ENCODE results near the gene CTNNA1.

The CTNNA1 gene

DNA sequence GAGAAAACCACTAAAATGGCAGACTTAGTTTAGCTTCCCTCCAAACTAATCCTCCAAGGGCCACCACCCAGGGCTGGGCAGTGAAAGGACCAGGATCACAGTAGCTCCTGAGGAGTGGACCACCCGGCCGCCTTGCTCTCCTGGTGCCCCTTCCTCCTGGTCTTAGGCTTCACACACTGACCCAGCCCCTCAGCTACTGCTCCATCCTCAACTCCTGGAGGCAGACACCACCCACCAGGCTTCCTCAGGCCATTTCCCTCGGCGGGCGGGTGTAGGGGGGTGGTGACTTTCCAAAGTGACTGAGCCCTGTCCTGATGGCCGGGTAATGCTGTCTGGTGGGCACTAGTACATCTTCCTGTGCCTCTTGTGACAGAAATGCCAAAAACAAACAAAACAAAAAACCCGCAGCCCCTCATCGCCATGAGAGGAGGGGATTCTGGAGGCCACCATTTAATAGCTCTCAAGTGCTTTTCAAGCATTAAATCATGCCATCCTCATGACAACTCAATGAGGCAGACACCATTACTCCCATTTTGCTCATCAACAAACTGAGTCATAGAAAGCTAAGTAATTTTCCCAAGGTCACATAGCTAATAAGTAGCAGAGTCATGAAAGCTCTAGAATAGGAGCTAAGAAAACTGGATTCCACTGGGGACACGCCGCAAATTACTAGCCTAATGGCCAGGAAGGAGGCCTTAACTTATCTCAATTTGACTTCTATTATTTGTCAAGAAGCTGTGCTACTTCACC lies 213.2 kb downstream of the CTNNA1 start:
- DNase-seq (ENCODE audit: low spot score), result no peak

DNA sequence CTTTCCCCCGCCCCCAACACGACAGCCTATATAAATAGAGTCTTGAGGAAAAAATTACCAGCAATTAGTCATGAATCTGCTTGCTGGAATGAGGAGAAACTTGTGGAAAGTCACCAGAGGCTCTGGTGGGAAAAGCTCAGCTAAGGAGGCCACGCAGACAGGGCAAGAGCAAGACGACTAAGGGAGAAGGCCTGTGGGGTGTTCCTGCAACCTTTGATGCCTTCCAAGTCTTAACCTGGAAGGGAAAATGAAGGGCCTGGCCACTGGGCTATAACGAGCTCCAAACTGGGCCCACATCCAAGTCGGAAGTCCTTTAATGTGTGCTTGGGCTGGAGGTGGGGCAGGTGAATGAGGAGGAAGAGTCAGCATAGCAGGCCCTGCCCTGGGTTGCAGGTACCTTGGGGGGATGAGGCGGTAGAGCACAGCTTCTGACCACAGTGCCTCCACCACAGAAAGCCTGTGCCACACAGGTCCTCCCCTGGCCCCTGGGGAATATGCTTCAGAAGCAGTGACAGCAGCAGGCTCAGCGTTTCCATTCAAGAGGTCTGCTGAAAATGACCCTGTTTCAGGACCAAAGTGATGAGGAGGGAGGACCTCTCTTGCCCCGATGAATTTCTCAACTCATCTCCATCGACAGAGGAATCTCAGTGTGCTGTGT lies 214.7 kb downstream of the CTNNA1 start:
- no peak for DNase-seq (ENCODE audit: low spot score)

DNA sequence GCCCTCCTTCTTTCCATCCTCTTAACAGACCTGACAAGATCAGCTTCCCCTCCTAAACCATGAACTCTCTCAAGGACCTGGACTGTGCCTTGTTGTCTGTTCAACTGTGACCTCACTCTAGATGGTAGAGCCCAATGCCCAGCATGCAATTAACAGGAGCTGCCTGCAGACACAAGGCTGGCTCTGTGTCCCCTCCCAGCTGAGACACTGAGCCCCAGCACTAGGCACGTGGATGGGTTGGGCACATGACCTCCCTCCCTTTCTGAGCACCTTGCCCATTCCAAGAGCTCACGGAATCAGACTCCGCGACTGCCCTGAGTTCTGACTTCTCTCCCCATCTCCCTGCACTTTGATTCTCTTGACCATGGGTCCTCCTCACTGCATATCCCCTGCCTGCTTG lies 215.4 kb downstream of the CTNNA1 start:
- DNase-seq (ENCODE audit: low spot score), result peak; percentile 52

DNA sequence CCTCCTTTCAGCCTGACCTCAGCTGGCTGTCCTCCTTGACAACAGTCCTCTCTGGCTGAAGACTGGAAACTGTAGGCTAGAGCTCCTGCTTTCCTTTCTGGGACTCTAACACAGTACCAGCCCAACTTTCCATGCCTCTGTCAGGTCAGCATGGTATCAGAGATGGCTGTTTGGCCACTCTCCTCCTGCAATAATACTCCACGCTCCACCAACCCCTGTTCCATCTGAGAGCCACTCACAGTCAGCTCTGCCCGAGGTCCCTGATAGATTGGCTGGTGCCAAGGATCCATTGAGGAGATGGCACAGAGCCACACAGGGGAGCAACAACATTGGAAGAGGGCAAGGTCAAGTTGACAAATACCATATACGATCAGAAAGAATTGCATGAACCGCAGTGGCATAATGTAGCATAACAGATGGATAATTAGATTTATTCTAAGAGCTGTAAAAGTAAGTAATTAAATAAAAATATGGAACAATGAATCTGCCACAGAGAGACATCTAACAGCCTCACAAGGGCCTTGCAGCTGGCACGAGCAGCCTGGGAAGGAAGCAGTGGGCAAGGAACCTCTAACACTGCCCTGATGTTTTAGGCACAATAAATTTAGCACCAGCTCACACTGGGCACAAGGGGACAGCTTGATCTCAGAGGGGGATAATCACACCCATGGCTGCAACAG lies 216.2 kb downstream of the CTNNA1 start:
- no peak for DNase-seq (ENCODE audit: low spot score)

DNA sequence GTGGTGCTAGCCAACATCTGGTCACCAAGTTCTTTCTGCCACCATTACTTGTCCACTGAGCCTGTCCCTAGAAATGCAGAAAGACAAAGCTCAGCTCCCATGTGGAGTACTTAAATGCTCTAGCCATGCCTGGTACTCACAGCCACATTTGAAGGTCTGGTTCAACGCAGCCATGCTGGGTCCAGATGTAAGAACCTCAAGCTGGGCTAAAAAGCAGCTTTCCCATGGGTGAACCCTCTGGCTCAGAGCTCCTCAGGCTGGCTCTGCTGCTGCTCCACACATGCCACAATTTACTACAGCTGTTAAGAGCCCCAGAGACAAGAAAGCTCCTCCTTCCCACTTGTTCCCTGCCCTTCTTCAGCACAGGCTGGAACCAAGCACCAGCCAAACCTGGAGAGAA lies 219.0 kb downstream of the CTNNA1 start:
- no peak for DNase-seq (ENCODE audit: low spot score)

DNA sequence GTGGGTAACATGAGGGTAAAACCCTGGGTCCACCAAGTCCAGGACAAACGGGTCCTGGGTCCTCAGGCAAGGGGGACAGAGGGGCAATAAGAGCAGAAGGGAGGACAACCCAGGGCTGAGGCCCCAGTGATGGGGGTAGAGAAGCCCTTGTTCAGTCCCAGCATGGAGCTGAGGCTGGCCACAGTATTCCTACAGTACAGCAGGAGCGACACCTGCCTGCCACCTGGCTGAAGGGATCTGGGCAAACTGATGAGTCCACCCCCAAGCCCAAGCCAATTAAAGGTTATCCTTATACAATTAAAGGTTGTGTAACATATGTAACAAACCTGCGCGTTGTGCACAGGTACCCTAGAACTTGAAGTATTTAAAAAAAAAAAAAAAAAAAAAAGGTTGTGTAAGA lies 219.6 kb downstream of the CTNNA1 start:
- DNase-seq (ENCODE audit: low spot score), result no peak

DNA sequence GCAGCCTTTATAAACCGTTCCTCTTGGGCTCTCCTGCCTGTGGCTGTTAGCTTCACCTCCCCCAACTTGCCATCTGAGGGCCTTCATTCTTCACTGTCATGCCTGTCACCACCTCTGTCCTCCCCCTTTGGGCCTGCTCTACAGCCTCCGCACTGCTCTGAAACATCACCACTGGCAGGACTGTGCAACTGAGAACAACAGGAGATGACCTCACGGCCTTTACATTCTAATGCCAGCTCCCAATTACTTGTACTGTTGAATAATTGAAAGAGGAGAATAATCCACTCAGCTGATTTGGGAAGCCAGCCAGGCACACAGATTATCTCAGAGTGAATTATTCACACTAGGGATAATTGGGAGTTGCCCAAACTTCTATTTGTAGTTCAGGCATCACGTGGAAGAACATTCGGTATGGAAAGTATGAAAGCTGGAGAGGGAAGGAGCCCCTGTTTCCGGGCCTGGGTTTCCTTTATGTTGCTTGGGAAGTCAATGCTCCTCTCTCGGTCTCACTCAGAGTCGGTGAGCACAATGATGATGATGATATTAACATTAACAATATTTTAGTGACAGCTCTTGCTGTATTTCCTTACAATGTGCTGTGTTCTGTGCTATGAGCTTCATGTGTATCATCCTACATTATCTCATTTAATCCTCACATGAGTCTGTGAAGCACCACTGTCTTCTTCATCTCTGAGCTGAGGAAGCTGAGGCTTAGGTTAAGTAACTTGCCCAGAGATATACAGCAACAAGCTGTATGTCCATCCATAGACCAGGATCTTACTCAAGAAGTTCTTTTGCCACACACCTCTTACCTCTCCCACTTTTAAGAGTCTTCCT lies 221.2 kb downstream of the CTNNA1 start:
- peak; percentile 83 for DNase-seq (ENCODE audit: low spot score)

DNA sequence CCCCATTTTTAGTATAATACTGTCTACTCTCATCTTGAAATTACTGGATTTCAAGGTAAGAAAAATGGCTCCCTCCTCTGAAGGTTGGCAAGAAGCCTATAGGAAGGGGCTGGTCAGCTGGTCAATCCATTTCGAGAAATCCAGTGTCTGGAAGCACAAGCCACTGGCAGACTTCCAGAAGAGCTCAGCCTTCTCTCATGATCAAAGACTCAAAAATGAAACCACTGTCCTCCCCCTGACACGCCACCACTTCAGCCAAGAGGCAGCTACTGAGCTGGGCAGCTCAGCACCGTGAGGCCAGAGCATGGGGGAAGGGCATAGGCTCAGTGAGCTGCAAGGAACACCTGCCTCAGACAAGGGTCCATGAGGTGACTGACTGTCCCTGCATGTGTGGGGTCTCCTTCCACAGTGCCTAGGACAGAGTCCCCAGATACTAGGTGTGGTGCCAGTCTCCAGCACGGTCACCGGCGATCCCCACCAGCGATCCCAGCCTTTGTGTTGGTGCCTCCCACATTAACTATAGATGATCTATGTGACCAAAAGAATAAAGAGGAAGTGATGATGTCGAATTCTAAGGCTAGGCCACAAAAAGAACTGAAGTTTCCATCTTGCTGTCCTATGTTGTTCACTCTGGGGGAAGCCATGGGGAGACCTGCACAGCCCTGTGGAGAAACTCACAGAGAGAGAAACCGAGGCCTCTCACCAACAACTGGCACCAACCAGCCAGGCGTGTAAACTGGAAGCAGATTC lies 222.0 kb downstream of the CTNNA1 start:
- DNase-seq (ENCODE audit: low spot score), result peak; percentile 70

DNA sequence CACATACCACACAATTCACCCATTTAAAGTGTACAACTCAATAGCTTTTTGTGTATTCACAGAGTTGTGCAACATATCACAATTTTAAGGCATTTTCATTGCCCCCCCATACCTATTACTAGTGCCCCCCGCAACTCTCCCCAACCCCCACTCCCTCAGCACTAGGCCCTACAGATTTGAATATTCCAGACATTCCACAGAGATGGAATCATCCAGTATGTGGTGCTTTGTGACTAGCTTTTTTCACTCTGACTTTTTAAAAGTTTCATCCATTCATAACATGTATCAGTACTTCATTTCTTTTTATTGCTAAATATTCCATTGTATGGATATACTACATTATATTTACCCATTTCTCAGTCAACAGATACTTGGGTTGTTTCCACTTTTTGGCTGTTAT lies 224.9 kb downstream of the CTNNA1 start:
- no peak for DNase-seq (ENCODE audit: low spot score)

DNA sequence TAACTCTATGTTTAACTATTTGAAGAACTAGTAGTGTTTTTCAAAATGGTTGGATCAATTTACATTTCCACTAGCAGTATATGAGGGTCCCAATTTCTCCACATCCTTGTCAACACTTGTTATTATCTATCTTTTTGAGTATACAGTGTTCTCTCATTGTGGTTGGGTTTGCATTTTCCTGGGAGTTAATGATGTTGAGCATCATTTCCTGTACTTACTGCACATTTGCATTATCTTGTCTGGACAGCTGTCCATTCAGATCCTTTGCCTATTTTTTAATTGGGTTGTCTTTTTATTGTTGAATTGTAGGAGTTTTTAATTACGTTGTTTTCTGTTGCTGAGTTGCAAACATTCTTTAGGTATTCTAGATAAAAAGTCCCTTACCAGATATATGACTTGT lies 225.4 kb downstream of the CTNNA1 start:
- DNase-seq (ENCODE audit: low spot score), result no peak

DNA sequence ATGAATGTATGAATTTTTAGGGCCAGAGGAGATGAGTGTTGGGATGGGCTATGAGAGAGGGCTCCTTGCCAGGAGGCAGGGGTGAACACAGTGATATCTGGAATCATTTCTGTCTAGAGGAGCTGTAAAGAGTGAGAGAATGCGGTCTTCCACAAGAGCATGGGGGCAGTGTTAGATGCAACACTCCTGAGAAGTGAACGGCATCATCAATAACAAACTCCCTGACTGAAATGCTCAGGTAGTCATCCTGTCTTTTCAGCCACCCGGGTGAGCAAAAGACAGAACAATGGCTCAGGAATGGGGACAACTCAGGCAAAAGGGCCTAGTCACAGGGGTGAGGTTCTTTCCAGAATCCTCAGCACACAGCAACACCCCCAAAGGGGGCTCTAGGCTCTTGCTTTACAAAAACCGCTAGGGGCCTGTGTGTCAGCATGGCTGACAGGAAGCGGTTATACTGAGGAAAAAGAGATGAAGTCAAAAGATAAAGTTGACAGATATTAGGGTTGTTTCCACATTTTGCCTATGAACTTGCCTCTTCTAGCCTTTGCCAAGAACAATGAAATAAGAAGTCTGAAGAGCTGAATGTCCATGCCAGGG lies 226.6 kb downstream of the CTNNA1 start:
- no peak for DNase-seq (ENCODE audit: low spot score)

DNA sequence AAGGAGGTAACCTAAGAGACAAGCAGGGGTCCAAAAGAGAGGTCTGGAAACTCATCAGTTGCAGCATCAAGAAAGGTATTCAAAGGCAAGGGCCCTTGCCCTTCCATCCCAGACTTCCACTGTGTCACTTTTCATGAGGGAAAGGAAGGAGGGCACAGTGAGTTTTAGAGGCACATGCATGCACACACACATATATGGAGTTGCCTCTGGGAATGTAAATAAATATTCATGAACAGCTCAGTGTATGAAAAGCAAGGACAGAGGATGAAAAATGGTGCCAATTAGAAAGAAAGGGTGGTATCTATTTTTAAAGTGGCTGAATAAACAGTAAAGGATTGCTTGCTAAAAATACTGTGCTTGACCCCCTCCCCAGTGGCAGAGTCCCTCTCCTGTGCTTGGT lies 227.2 kb downstream of the CTNNA1 start:
- DNase-seq (ENCODE audit: low spot score), result no peak

DNA sequence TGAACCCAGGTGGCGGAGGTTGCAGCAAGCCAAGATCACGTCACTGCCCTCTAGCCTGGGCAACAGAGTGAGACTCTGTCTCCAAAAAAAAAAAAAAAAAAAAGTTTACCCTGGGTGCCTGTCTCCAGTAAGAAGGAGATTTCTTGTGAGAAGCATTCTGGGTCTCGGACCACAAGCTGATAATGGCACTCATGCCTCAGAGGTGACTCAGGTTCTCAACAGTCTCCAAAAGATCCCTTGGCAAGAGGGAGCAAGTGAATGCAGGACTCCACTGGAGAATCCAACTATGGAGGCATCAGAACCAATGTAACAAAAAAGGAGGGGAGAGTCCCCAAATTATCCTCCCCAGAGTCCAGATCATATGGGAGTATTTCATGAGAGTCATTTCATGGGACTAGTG lies 227.9 kb downstream of the CTNNA1 start:
- DNase-seq (ENCODE audit: low spot score), result no peak

DNA sequence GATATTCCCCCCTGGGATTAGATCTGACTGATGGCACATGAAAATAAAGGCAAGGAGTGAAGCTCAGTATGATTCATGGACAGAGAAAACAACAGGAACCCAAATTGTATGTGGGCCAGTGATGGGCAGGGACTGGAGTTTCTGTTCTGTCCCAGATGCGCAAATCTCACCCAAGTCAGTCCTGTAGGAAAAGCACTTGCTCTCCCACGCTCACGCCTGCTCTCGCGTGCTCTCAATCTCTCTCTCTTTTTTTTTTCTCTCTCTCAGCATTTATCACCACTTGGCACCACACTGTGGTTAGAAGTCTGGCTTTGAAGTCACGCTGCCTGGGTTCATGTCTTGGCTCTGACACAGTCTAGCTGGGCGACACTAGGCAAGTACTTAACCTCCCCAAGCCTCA lies 228.4 kb downstream of the CTNNA1 start:
- no peak for DNase-seq (ENCODE audit: low spot score)

DNA sequence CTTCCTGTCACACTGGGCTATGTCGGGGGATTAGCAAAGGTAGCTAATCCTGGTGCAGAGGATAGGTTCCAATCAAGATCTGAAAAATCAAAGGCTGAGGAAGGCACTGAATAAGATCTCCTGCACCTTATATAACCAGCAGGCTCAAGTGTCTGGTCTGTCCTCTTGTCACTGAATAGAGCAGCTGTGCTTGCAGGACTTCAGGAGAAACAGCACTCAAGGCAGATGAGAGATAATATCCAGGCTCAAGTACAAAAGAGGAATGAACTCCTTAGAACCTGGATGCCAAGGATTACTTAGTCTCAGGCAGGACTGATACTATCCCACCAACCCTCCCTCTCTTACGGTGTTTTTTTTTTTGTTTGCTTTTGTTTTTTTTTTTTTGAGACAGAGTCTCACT lies 230.8 kb downstream of the CTNNA1 start:
- DNase-seq (ENCODE audit: low spot score), result no peak

Measured in globus pallidus (tissue), 1 donor.